HCT116 (cell line): ENCODE results near the gene SLC52A3. TPM values are rescaled to one million over a fixed set of nuclear protein-coding genes. Genes with fewer than 3 reads are reported as not detected.

Experiments
- ATAC-seq: fragments of 200-7000 bp; cut with Tn5 transposase; 2 replicates; pipeline ENCODE4 v1.9.1; 2020; ENCODE audit warnings: mild to moderate bottlenecking, moderate library complexity
- BruUV-seq: library from RNA; stranded (reverse); fragments of 400-500 nt; replicated peaks from 2 replicates; lab custom pipeline; 2021; lab: Mats Ljungman, UMichigan
- CTCF ChIA-PET: fragments of 300-600 bp; sonication (Branson Sonifier 250); formaldehyde crosslinking; loops from one replicate; lab custom pipeline; 2021; ENCODE audit warnings: antibody characterized with exemption; lab: Charles Lee
- POLR2A ChIA-PET: fragments of 300-600, 350-600 bp; sonication (Branson Sonifier 250); formaldehyde crosslinking; loops from one replicate; lab custom pipeline; 2021; ENCODE audit warnings: antibody characterized with exemption; lab: Charles Lee
- RAD21 ChIA-PET, 2 experiments: fragments of 300-600 bp; sonication (Branson Sonifier 250); formaldehyde crosslinking; loops; one replicate each; lab custom pipeline; 2023; ENCODE audit warnings: low total read pairs in 2 of 2; ENCODE audit not compliant: uncharacterized antibody in 2 of 2, unreplicated experiment in 2 of 2, low non-redundant PET in 1 of 2; lab: Charles Lee
- DNase-seq: peaks from one replicate; pipeline ENCODE4 v3.0.0-alpha.2; 2010; ENCODE audit warnings: low read depth, low spot score
- H2AFZ ChIP-seq: fragments of 200-600 bp; shearing (Covaris generic), sonication (generic); 2 replicates; pipeline ENCODE4 v1.6.1; 2017; ENCODE audit warnings: low read depth, mixed run types, mixed read lengths, antibody characterized with exemption, low read length; ENCODE audit not compliant: poor library complexity, severe bottlenecking
- H3K27ac ChIP-seq: 2 replicates; pipeline ENCODE4 v1.5.1; 2012; ENCODE audit warnings: low read depth, low read length
- H3K27me3 ChIP-seq: fragments of 200-600 bp; sonication (generic); 2 replicates; pipeline ENCODE4 v1.6.1; 2016; ENCODE audit warnings: mixed run types, low read length, mixed read lengths; ENCODE audit not compliant: insufficient read depth
- H3K36me3 ChIP-seq, 2 experiments: fragments of 200-500 bp in 1 of 2; fragments of 200-600 bp in 1 of 2; sonication (Bioruptor generic) in 1 of 2; sonication (generic) in 1 of 2; 2 replicates each; pipeline versions ENCODE4 v1.5.1 to v1.6.1; 2014 to 2016; ENCODE audit warnings: low read length in 2 of 2, inconsistent platforms in 1 of 2, mixed read lengths in 1 of 2, mixed run types in 1 of 2; ENCODE audit not compliant: insufficient read depth in 2 of 2, control insufficient read depth in 1 of 2
- H3K4me1 ChIP-seq, 2 experiments: fragments of 200-600 bp in 1 of 2; sonication (generic) in 1 of 2; 2 replicates each; pipeline versions ENCODE4 v1.5.1 to v1.6.1; 2012 to 2017; ENCODE audit warnings: low read length in 2 of 2, inconsistent platforms in 1 of 2, mild to moderate bottlenecking in 1 of 2, mixed read lengths in 1 of 2, mixed run types in 1 of 2, moderate library complexity in 1 of 2; ENCODE audit not compliant: insufficient read depth in 2 of 2, control insufficient read depth in 1 of 2
- H3K4me2 ChIP-seq: fragments of 200-600 bp; sonication (generic); 2 replicates; pipeline ENCODE4 v1.6.1; 2017; ENCODE audit warnings: mixed run types, low read length, mixed read lengths
- H3K4me3 ChIP-seq, 2 experiments: fragments of 200-600 bp in 1 of 2; sonication (generic) in 1 of 2; replicated peaks in 1 of 2; 2 replicates each; pipeline ENCODE4 v1.5.1; 2011 to 2016; ENCODE audit warnings: low read length in 2 of 2, control low read depth in 1 of 2, low read depth in 1 of 2, mild to moderate bottlenecking in 1 of 2, mixed read lengths in 1 of 2, mixed run types in 1 of 2
- H3K79me2 ChIP-seq: fragments of 200-600 bp; sonication (generic); 2 replicates; pipeline ENCODE4 v1.6.1; 2017; ENCODE audit warnings: mild to moderate bottlenecking, mixed run types, low read length, moderate library complexity, mixed read lengths; ENCODE audit not compliant: insufficient read depth
- H3K9ac ChIP-seq: fragments of 200-600 bp; sonication (generic); 2 replicates; pipeline ENCODE4 v1.6.1; 2016; ENCODE audit warnings: low read length, mixed read lengths
- H3K9me2 ChIP-seq: fragments of 200-600 bp; sonication (generic), shearing (Covaris generic); 2 replicates; pipeline ENCODE4 v1.6.1; 2017; ENCODE audit warnings: mixed run types, mild to moderate bottlenecking, moderate library complexity; ENCODE audit not compliant: insufficient read depth
- H3K9me3 ChIP-seq, 2 experiments: fragments of 200-500 bp in 1 of 2; fragments of 200-600 bp in 1 of 2; sonication (Bioruptor generic) in 1 of 2; sonication (generic) in 1 of 2; 2 replicates each; pipeline ENCODE4 v1.6.1; 2014 to 2017; ENCODE audit warnings: low read length in 2 of 2, mixed read lengths in 2 of 2, inconsistent platforms in 1 of 2, low read depth in 1 of 2, mild to moderate bottlenecking in 1 of 2, mixed run types in 1 of 2, moderate library complexity in 1 of 2; ENCODE audit not compliant: control insufficient read depth in 1 of 2, insufficient read depth in 1 of 2
- H4K20me1 ChIP-seq: fragments of 200-600 bp; sonication (generic), shearing (Covaris generic); 2 replicates; pipeline ENCODE4 v1.6.1; 2017; ENCODE audit warnings: mixed run types, mild to moderate bottlenecking, moderate library complexity; ENCODE audit not compliant: insufficient read depth
- ATF3 ChIP-seq: IDR thresholded peaks from 2 replicates; pipeline ENCODE4 v1.6.1; 2012
- CEBPB ChIP-seq: IDR thresholded peaks from 2 replicates; pipeline ENCODE4 v1.6.1; 2012; ENCODE audit warnings: low read depth
- CTCF ChIP-seq, 3 experiments: fragments of 200-600 bp in 1 of 3; sonication (generic) in 1 of 3; IDR thresholded peaks in 2 of 3; conservative IDR thresholded peaks in 1 of 3; 2 replicates each; pipeline ENCODE4 v1.5.1; 2012 to 2017; ENCODE audit warnings: low read depth in 2 of 3, low read length in 2 of 3, antibody characterized with exemption in 1 of 3, borderline replicate concordance in 1 of 3, control low read depth in 1 of 3, mild to moderate bottlenecking in 1 of 3, mixed read lengths in 1 of 3, mixed run types in 1 of 3, moderate library complexity in 1 of 3; ENCODE audit not compliant: insufficient read depth in 1 of 3
- EGR1 ChIP-seq: IDR thresholded peaks from 2 replicates; pipeline ENCODE4 v1.6.1; 2012; ENCODE audit warnings: low read depth
- EZH2 ChIP-seq: fragments of 200-600 bp; sonication (generic); IDR thresholded peaks from 2 replicates; pipeline ENCODE4 v1.6.1; 2017; ENCODE audit warnings: antibody characterized with exemption, mixed run types
- EZH2phosphoT487 ChIP-seq: fragments of 200-600 bp; IDR thresholded peaks from 2 replicates; pipeline ENCODE4 v1.6.1; 2018; ENCODE audit warnings: antibody characterized with exemption, borderline replicate concordance
- POLR2AphosphoS5 ChIP-seq: IDR thresholded peaks from 2 replicates; pipeline ENCODE4 v1.6.1; 2011; ENCODE audit warnings: mild to moderate bottlenecking, low read depth, low read length, moderate library complexity
- RAD21 ChIP-seq: IDR thresholded peaks from 2 replicates; pipeline ENCODE4 v1.6.1; 2012; ENCODE audit warnings: low read depth, mild to moderate bottlenecking
- REST ChIP-seq: IDR thresholded peaks from 2 replicates; pipeline ENCODE4 v1.6.1; 2012; ENCODE audit warnings: low read depth
- intact Hi-C: fragments of 100-400 bp; cut with micrococcal nuclease; formaldehyde crosslinking; loops from 2 replicates; pipeline ENCODE4 v1.10.0; 2022
- total RNA-seq: library from RNA; stranded (reverse); gene quantifications from one replicate; pipeline ENCODE4 v1.2.1, GENCODE V29; 2021; ENCODE audit not compliant: unreplicated experiment

The SLC52A3 gene
- total RNA-seq, 1 experiment from 2014 or later, result 10.2 TPM

GRCh38 chr20:719068-719467, 49.2 kb downstream of the SLC52A3 start:
- Histone ChIP-seq H3K4me1 (0 out of 4 replicates have a peak, but pooled peaks cover 0 to 5% of the 10 kb centered on the region in 2 experiments), H3K79me2 (no peaks in the 10 kb centered on the region), H3K27ac (no peak overlapping the region), H3K4me2 (no peak overlapping the region), H4K20me1 (no peaks in the 10 kb centered on the region), H3K36me3 (no peaks in the 10 kb centered on the region), H3K9me3 (no peaks in the 10 kb centered on the region), H3K4me3 (no peak overlapping the region), H3K9ac (no peak overlapping the region), H3K9me2 (no peaks in the 10 kb centered on the region), H3K27me3 (no peaks in the 10 kb centered on the region), H2AFZ (no peak overlapping the region)
- CTCF ChIA-PET, result no interaction called here
- DNase-seq, result no peak
- POLR2A ChIA-PET, result no interaction called here
- RAD21 ChIA-PET, result no interaction called here
- BruUV-seq, result no TSS peak
- TF ChIP-seq EZH2phosphoT487 (no peak), RAD21 (no peak), EZH2 (no peak), EGR1 (no peak), REST (no peak), CTCF (IDR thresholded peaks at IDR 0.05 in 2 of 3, conservative IDR thresholded peaks at IDR 0.05 in 1 of 3; ENCODE audit: borderline replicate concordance in 1 of 3, insufficient read depth in 1 of 3, low read depth in 2 of 3, low read length in 2 of 3) (no peak), ATF3 (no peak), POLR2AphosphoS5 (no peak), CEBPB (no peak)
- intact Hi-C loops, result no loop called here
- no peak for ATAC-seq
